ENCODE measurements around the gene NAA30. TPM values are rescaled to one million over a fixed set of nuclear protein-coding genes. Genes with fewer than 3 reads are reported as not detected.

Gene NAA30
- total RNA-seq, 1 experiment from 2014 or later, result 23.2 TPM

- ATAC-seq (no peak), DNase-seq (no peak)
- Histone ChIP-seq H3F3A (ENCODE audit: low read length, unreplicated experiment) (no peaks in the 10 kb centered on the region), H3K36me3 (ENCODE audit: low read depth, low read length) (peaks cover 39% of the 10 kb centered on the region), H2AFZ (ENCODE audit: low read length) (no peak overlapping the region), H3K79me2 (ENCODE audit: low read length) (peaks cover 18% of the 10 kb centered on the region; the same call in 1 of the 2 replicates), H4K20me1 (ENCODE audit: low read length) (no peaks in the 10 kb centered on the region), H3K27me3 (ENCODE audit: low read length) (no peaks in the 10 kb centered on the region), H3K9me2 (replicated peaks; ENCODE audit: low read length) (no peaks in the 10 kb centered on the region), H3K27ac (ENCODE audit: low read length) (no peak overlapping the region), H3K4me3 (ENCODE audit: low read length) (no peak overlapping the region), H3K9ac (ENCODE audit: low read length) (no peak overlapping the region), H3K4me1 (ENCODE audit: insufficient read depth, low read length) (no peaks in the 10 kb centered on the region), H3K4me2 (ENCODE audit: low read length) (no peak overlapping the region), H3K9me3 (ENCODE audit: low read length) (no peaks in the 10 kb centered on the region)
- TF ChIP-seq EZH2 (IDR thresholded peaks at IDR 0.05; ENCODE audit: low read length, unreplicated experiment) (no peak), EZH2phosphoT487 (IDR thresholded peaks at IDR 0.05; ENCODE audit: borderline replicate concordance, low read length) (no peak)
- TF ChIP-seq, protein P1, sequence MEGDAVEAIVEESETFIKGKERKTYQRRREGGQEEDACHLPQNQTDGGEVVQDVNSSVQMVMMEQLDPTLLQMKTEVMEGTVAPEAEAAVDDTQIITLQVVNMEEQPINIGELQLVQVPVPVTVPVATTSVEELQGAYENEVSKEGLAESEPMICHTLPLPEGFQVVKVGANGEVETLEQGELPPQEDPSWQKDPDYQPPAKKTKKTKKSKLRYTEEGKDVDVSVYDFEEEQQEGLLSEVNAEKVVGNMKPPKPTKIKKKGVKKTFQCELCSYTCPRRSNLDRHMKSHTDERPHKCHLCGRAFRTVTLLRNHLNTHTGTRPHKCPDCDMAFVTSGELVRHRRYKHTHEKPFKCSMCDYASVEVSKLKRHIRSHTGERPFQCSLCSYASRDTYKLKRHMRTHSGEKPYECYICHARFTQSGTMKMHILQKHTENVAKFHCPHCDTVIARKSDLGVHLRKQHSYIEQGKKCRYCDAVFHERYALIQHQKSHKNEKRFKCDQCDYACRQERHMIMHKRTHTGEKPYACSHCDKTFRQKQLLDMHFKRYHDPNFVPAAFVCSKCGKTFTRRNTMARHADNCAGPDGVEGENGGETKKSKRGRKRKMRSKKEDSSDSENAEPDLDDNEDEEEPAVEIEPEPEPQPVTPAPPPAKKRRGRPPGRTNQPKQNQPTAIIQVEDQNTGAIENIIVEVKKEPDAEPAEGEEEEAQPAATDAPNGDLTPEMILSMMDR (conservative IDR thresholded peaks at IDR 0.05; ENCODE audit: low read depth, low read length), result no peak
- no TSS peak for BruUV-seq (replicated peaks)
- ChIA-PET CTCF (no interaction called here), POLR2A (ENCODE audit: unreplicated experiment) (no interaction called here)
- intact Hi-C loops (cut with micrococcal nuclease), result no loop called here
Measured at GRCh38 chr14:57405562-57405961, 15.2 kb downstream of the NAA30 start.

GRCh38 chr14:57408037-57408436, 17.7 kb downstream of the NAA30 start:
- no peak overlapping the region for H3K27ac ChIP-seq (ENCODE audit: low read length)
- no peaks in the 10 kb centered on the region for H4K20me1 ChIP-seq (ENCODE audit: low read length)
- CTCF ChIA-PET, result no interaction called here
- POLR2A ChIA-PET (ENCODE audit: unreplicated experiment), result no interaction called here
- intact Hi-C loops (cut with micrococcal nuclease), result no loop called here
- no peak overlapping the region for H3K9ac ChIP-seq (ENCODE audit: low read length)
- H3K79me2 ChIP-seq (ENCODE audit: low read length), result peaks cover 12% of the 10 kb centered on the region; the same call in 1 of the 2 replicates
- H3F3A ChIP-seq (ENCODE audit: low read length, unreplicated experiment), result no peaks in the 10 kb centered on the region
- DNase-seq, result no peak
- peaks cover 51% of the 10 kb centered on the region for H3K36me3 ChIP-seq (ENCODE audit: low read depth, low read length)
- H3K4me1 ChIP-seq (ENCODE audit: insufficient read depth, low read length), result no peaks in the 10 kb centered on the region
- H3K9me3 ChIP-seq (ENCODE audit: low read length), result no peaks in the 10 kb centered on the region
- H3K4me3 ChIP-seq (ENCODE audit: low read length), result no peak overlapping the region
- no peaks in the 10 kb centered on the region for H3K9me2 ChIP-seq (replicated peaks; ENCODE audit: low read length)
- TF ChIP-seq, protein P1 (conservative IDR thresholded peaks at IDR 0.05; ENCODE audit: low read depth, low read length), result no peak
- no peak for TF ChIP-seq EZH2 (IDR thresholded peaks at IDR 0.05; ENCODE audit: low read length, unreplicated experiment)
- no peak for TF ChIP-seq EZH2phosphoT487 (IDR thresholded peaks at IDR 0.05; ENCODE audit: borderline replicate concordance, low read length)
- BruUV-seq (replicated peaks), result no TSS peak
- H2AFZ ChIP-seq (ENCODE audit: low read length), result no peak overlapping the region
- H3K27me3 ChIP-seq (ENCODE audit: low read length), result no peaks in the 10 kb centered on the region
- no peak overlapping the region for H3K4me2 ChIP-seq (ENCODE audit: low read length)
- no peak for ATAC-seq

- POLR2A ChIA-PET (ENCODE audit: unreplicated experiment), result no interaction called here
- Histone ChIP-seq H3K4me3 (ENCODE audit: low read length) (no peak overlapping the region), H3K36me3 (ENCODE audit: low read depth, low read length) (peaks cover 45% of the 10 kb centered on the region), H3K9me2 (replicated peaks; ENCODE audit: low read length) (no peaks in the 10 kb centered on the region), H3K4me2 (ENCODE audit: low read length) (no peak overlapping the region), H3K9me3 (ENCODE audit: low read length) (no peaks in the 10 kb centered on the region), H3K27me3 (ENCODE audit: low read length) (no peaks in the 10 kb centered on the region), H3F3A (ENCODE audit: low read length, unreplicated experiment) (no peaks in the 10 kb centered on the region), H4K20me1 (ENCODE audit: low read length) (no peaks in the 10 kb centered on the region), H3K4me1 (ENCODE audit: insufficient read depth, low read length) (no peaks in the 10 kb centered on the region), H2AFZ (ENCODE audit: low read length) (no peak overlapping the region), H3K79me2 (ENCODE audit: low read length) (peaks cover 12% of the 10 kb centered on the region; the same call in 1 of the 2 replicates), H3K27ac (ENCODE audit: low read length) (no peak overlapping the region), H3K9ac (ENCODE audit: low read length) (no peak overlapping the region)
- DNase-seq, result no peak
- BruUV-seq (replicated peaks), result no TSS peak
- TF ChIP-seq EZH2phosphoT487 (IDR thresholded peaks at IDR 0.05; ENCODE audit: borderline replicate concordance, low read length) (no peak), EZH2 (IDR thresholded peaks at IDR 0.05; ENCODE audit: low read length, unreplicated experiment) (no peak)
- TF ChIP-seq, protein P1 (conservative IDR thresholded peaks at IDR 0.05; ENCODE audit: low read depth, low read length), result no peak
- intact Hi-C loops (cut with micrococcal nuclease), result no loop called here
- CTCF ChIA-PET, result no interaction called here
- no peak for ATAC-seq
Measured at GRCh38 chr14:57408634-57409033, 18.2 kb downstream of the NAA30 start.

Measured in PC-3 (cell line).